Measurements from ENCODE around the gene SLC36A2. TPM values are rescaled to one million over a fixed set of nuclear protein-coding genes. Genes with fewer than 3 reads are reported as not detected.
A peak's percentile ranks its signal among the peaks of the same experiment; 100 is the strongest.

Gene SLC36A2
- total RNA-seq, 4 donors from 2014 or later, result not detected

DNA sequence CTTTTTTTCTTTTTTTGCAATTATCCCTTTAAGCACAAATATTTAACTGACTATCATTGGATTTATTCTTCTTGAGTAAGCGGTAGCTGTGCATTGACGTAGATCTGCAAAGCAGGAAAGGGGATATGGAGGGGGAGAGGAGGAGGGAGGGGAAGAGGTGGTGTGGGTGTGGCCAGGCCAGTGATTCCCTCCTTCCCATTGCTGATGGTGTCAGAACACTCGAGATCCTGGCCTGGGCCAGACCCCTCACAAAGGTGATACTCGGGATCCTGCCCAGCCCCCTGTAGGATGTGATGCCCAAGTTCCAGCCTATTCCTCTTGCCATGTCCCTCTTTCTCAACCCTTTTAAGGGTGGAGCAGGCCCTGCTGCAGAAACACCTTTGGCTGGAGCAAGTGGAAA is 53.7 kb downstream of the SLC36A2 start:
- no peak for DNase-seq
- H3K36me3 ChIP-seq, result no peaks in the 10 kb centered on the region
- no peak overlapping the region for H3K4me3 ChIP-seq
- TF ChIP-seq CTCF (IDR thresholded peaks at IDR 0.05) (no peak), POLR2A (IDR thresholded peaks at IDR 0.05) (no peak)
- no peak overlapping the region for H3K27ac ChIP-seq
- H3K4me1 ChIP-seq, result no peaks in the 10 kb centered on the region
- H3K27me3 ChIP-seq, result no peaks in the 10 kb centered on the region
- no peaks in the 10 kb centered on the region for H3K9me3 ChIP-seq

GRCh38 chr5:151288180-151288579 is 59.2 kb downstream of the SLC36A2 start:
- no peak for TF ChIP-seq POLR2A (IDR thresholded peaks at IDR 0.05)
- Histone ChIP-seq H3K36me3 (no peaks in the 10 kb centered on the region), H3K9me3 (no peaks in the 10 kb centered on the region), H3K4me1 (no peaks in the 10 kb centered on the region), H3K27ac (no peak overlapping the region), H3K27me3 (no peaks in the 10 kb centered on the region), H3K4me3 (no peak overlapping the region)
- DNase-seq, result no peak

GRCh38 chr5:151286246-151286645 is 61.1 kb downstream of the SLC36A2 start:
- Histone ChIP-seq H3K36me3 (no peaks in the 10 kb centered on the region), H3K27me3 (no peaks in the 10 kb centered on the region), H3K4me1 (no peaks in the 10 kb centered on the region), H3K9me3 (no peaks in the 10 kb centered on the region), H3K27ac (no peak overlapping the region), H3K4me3 (no peak overlapping the region)
- DNase-seq, result no peak
- TF ChIP-seq POLR2A (IDR thresholded peaks at IDR 0.05), result no peak
- no peak for TF ChIP-seq CTCF (IDR thresholded peaks at IDR 0.05)

GRCh38 chr5:151285683-151286082 is 61.7 kb downstream of the SLC36A2 start:
- DNase-seq, result no peak
- Histone ChIP-seq H3K27me3 (no peaks in the 10 kb centered on the region), H3K4me1 (no peaks in the 10 kb centered on the region), H3K36me3 (no peaks in the 10 kb centered on the region), H3K9me3 (no peaks in the 10 kb centered on the region), H3K4me3 (no peak overlapping the region), H3K27ac (no peak overlapping the region)
- TF ChIP-seq POLR2A (IDR thresholded peaks at IDR 0.05) (no peak), CTCF (IDR thresholded peaks at IDR 0.05) (no peak)

DNA sequence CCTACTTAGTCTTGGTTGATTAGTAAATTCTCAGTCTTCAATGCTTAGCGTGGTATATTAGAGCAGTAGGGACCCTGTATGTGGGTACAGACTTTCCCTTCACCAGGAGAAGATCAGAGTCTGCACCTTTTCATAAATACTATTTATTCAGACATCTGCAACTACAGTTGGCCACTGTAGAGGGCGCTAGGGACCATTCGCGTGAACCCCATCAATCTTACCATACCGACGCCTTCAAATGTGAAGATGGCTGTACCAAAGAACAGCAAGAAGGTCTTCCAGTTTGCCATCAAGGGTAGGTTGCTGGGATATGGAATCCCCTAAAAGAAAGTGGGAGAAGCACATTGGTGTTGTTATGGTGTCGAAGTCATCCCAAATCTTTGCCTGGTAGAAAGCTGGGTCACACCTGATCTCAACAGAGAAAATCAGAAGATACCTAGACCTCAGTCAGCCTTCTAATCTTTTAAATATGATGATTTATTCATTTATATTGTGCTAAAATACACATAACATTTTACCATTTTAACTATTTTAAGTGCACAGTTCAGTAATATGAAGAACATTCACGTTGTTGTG is 62.9 kb downstream of the SLC36A2 start:
- no peaks in the 10 kb centered on the region for H3K9me3 ChIP-seq
- no peaks in the 10 kb centered on the region for H3K36me3 ChIP-seq
- TF ChIP-seq POLR2A (IDR thresholded peaks at IDR 0.05), result no peak
- peak in 1 of 6 experiments; percentile 2 for TF ChIP-seq CTCF (IDR thresholded peaks at IDR 0.05)
- DNase-seq, result no peak
- no peak overlapping the region for H3K27ac ChIP-seq
- H3K4me3 ChIP-seq, result no peak overlapping the region
- H3K4me1 ChIP-seq, result no peaks in the 10 kb centered on the region
- no peaks in the 10 kb centered on the region for H3K27me3 ChIP-seq

GRCh38 chr5:151283120-151283825 is 64.1 kb downstream of the SLC36A2 start:
- Histone ChIP-seq H3K9me3 (no peaks in the 10 kb centered on the region), H3K27me3 (no peaks in the 10 kb centered on the region), H3K4me3 (no peak overlapping the region), H3K27ac (no peak overlapping the region), H3K4me1 (no peaks in the 10 kb centered on the region), H3K36me3 (no peaks in the 10 kb centered on the region)
- no peak for DNase-seq
- no peak for TF ChIP-seq CTCF (IDR thresholded peaks at IDR 0.05)
- no peak for TF ChIP-seq POLR2A (IDR thresholded peaks at IDR 0.05)
